PC-9 (cell line): ENCODE measurements around the gene SMARCA4. TPM values are rescaled to one million over a fixed set of nuclear protein-coding genes. Genes with fewer than 3 reads are reported as not detected.

ENCODE experiments used
- BruUV-seq: library from RNA; stranded (reverse); fragments of 400-500 nt; replicated peaks from 2 replicates; lab custom pipeline; 2021; lab: Mats Ljungman, UMichigan
- CTCF ChIA-PET: fragments of 300-600 bp; sonication (Branson Sonifier 250); formaldehyde crosslinking; loops from one replicate; lab custom pipeline; 2022; ENCODE audit warnings: antibody characterized with exemption; lab: Charles Lee
- POLR2A ChIA-PET: fragments of 300-600 bp; sonication (Branson Sonifier 250); formaldehyde crosslinking; loops from one replicate; lab custom pipeline; 2022; ENCODE audit warnings: antibody characterized with exemption; ENCODE audit not compliant: unreplicated experiment; lab: Charles Lee
- DNase-seq, 2 experiments: peaks; one replicate each; pipeline versions ENCODE4 v3.0.0 to v3.0.0-alpha.2; 2015 to 2022; ENCODE audit warnings: mixed read lengths in 1 of 2
- H2AFZ ChIP-seq: fragments of 200-600 bp; sonication (generic); 2 replicates; pipeline ENCODE4 v1.8.1; 2017; ENCODE audit warnings: antibody characterized with exemption
- H3F3A ChIP-seq: fragments of 200-600 bp; sonication (generic); 2 replicates; pipeline ENCODE4 v1.8.1; 2017; ENCODE audit warnings: antibody characterized with exemption, mild to moderate bottlenecking, low read depth; ENCODE audit not compliant: insufficient read depth
- H3K27ac ChIP-seq: fragments of 200-600 bp; sonication (generic); 2 replicates; pipeline ENCODE4 v1.6.1; 2016; ENCODE audit warnings: mixed run types
- H3K27me3 ChIP-seq: fragments of 200-600 bp; sonication (generic); 2 replicates; pipeline ENCODE4 v1.6.1; 2016; ENCODE audit warnings: low read depth, mixed run types; ENCODE audit not compliant: insufficient read depth
- H3K36me3 ChIP-seq: fragments of 200-600 bp; sonication (generic); 2 replicates; pipeline ENCODE4 v1.6.1; 2016; ENCODE audit warnings: low read depth, mixed run types
- H3K4me1 ChIP-seq: fragments of 200-600 bp; sonication (generic); replicated peaks from 2 replicates; pipeline ENCODE4 v1.6.1; 2016; ENCODE audit warnings: mixed run types; ENCODE audit not compliant: insufficient read depth
- H3K4me2 ChIP-seq: fragments of 200-600 bp; sonication (generic); 2 replicates; pipeline ENCODE4 v1.6.1; 2017; ENCODE audit warnings: mixed run types
- H3K4me3 ChIP-seq: fragments of 200-600 bp; sonication (generic); 2 replicates; pipeline ENCODE4 v1.6.1; 2016; ENCODE audit warnings: mixed run types
- H3K79me2 ChIP-seq: fragments of 200-600 bp; sonication (generic); 2 replicates; pipeline ENCODE4 v1.6.1; 2017; ENCODE audit warnings: low read depth, mixed run types
- H3K9me2 ChIP-seq: fragments of 200-600 bp; sonication (generic); 2 replicates; pipeline ENCODE4 v1.8.1; 2017; ENCODE audit warnings: mild to moderate bottlenecking; ENCODE audit not compliant: insufficient read depth
- H3K9me3 ChIP-seq: fragments of 200-600 bp; sonication (generic); 2 replicates; pipeline ENCODE4 v1.8.1; 2016; ENCODE audit warnings: low read depth; ENCODE audit not compliant: insufficient read depth
- H4K20me1 ChIP-seq: fragments of 200-600 bp; sonication (generic); 2 replicates; pipeline ENCODE4 v1.8.1; 2017; ENCODE audit not compliant: insufficient read depth
- EZH2 ChIP-seq: fragments of 200-600 bp; sonication (generic); IDR thresholded peaks from 2 replicates; pipeline ENCODE4 v1.8.0; 2017; ENCODE audit warnings: antibody characterized with exemption, low read depth
- intact Hi-C: fragments of 100-400 bp; cut with micrococcal nuclease; formaldehyde crosslinking; loops from one replicate; pipeline ENCODE4 v1.10.0; 2022; ENCODE audit not compliant: unreplicated experiment
- total RNA-seq: library from RNA; stranded (reverse); gene quantifications from 2 replicates; pipeline ENCODE4 v1.2.3, GENCODE V29; 2021
- TF ChIP-seq, protein P1 (sequence below): fragments of 200-600 bp; sonication (generic); conservative IDR thresholded peaks from 2 replicates; pipeline ENCODE4 v1.6.1; 2017; ENCODE audit warnings: mixed run types, antibody characterized with exemption, mild to moderate bottlenecking, moderate library complexity

Gene SMARCA4
- total RNA-seq, 1 experiment from 2014 or later = 136 TPM

DNA sequence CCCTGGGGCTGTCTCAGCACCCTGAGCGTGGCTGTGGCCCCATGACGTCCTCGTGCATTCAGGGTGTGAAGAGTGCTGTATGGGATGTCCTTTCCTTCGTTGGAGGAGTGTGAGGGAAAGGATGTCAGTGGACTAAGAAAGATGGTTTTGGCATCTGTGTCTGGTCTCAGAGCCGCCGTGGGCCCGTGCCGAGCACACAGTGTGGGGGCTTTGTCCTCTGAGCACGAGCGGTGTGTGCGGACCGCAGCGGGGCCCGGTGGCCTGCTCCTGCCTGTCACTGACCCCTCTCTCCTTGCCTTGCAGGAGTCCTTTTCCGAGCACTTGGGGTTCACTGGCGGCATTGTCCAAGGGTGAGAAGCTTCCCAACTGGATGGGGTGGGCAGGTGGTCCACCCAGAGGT, 65.2 kb downstream of the SMARCA4 start:
- no peak overlapping the region for H3K27ac ChIP-seq
- ChIA-PET CTCF (no interaction called here), POLR2A (no interaction called here)
- no peaks in the 10 kb centered on the region for H3K4me1 ChIP-seq
- H3K4me3 ChIP-seq = no peak overlapping the region
- H3F3A ChIP-seq = peaks cover 7% of the 10 kb centered on the region; the same call in 1 of the 2 replicates
- H3K9me3 ChIP-seq = no peaks in the 10 kb centered on the region
- no peak overlapping the region for H3K4me2 ChIP-seq
- H3K27me3 ChIP-seq = no peaks in the 10 kb centered on the region
- no peaks in the 10 kb centered on the region for H3K79me2 ChIP-seq
- BruUV-seq = no TSS peak
- intact Hi-C loops = no loop called here
- 0 out of 2 replicates have a peak, but pooled peaks cover 25% of the 10 kb centered on the region for H3K36me3 ChIP-seq
- no peak for DNase-seq
- no peaks in the 10 kb centered on the region for H3K9me2 ChIP-seq
- TF ChIP-seq EZH2 = no peak
- TF ChIP-seq, protein P1, sequence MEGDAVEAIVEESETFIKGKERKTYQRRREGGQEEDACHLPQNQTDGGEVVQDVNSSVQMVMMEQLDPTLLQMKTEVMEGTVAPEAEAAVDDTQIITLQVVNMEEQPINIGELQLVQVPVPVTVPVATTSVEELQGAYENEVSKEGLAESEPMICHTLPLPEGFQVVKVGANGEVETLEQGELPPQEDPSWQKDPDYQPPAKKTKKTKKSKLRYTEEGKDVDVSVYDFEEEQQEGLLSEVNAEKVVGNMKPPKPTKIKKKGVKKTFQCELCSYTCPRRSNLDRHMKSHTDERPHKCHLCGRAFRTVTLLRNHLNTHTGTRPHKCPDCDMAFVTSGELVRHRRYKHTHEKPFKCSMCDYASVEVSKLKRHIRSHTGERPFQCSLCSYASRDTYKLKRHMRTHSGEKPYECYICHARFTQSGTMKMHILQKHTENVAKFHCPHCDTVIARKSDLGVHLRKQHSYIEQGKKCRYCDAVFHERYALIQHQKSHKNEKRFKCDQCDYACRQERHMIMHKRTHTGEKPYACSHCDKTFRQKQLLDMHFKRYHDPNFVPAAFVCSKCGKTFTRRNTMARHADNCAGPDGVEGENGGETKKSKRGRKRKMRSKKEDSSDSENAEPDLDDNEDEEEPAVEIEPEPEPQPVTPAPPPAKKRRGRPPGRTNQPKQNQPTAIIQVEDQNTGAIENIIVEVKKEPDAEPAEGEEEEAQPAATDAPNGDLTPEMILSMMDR = no peak
- 0 out of 2 replicates have a peak, but pooled peaks cover 6% of the 10 kb centered on the region for H4K20me1 ChIP-seq
- no peak overlapping the region for H2AFZ ChIP-seq

DNA sequence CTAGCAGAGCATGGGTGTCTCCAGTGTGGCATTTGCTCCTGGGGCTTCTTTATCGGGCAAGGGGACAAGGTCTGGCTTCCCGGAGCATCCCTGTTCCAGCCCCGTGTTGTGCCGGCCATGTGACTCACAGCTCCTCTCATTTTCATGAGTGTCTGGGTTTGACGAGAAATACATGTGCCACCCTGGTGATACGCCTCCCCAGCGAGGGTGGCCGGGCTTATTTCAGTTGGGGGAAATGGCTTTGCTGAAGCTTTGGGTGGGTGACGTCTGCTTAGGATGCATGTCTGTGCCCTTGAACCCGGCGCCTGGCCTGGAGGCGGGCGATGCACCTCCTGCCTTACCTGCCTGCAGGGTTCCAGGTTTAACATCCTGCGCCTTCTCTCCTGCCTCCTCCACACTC, 66.6 kb downstream of the SMARCA4 start:
- Histone ChIP-seq H3K36me3 (peaks cover 24% of the 10 kb centered on the region; the same call in 1 of the 2 replicates), H3K4me1 (no peaks in the 10 kb centered on the region), H3K27ac (no peak overlapping the region), H3K4me3 (no peak overlapping the region), H3K4me2 (no peak overlapping the region), H4K20me1 (0 out of 2 replicates have a peak, but pooled peaks cover 6% of the 10 kb centered on the region), H3K9me2 (no peaks in the 10 kb centered on the region), H2AFZ (no peak overlapping the region), H3K9me3 (no peaks in the 10 kb centered on the region), H3K79me2 (no peaks in the 10 kb centered on the region), H3F3A (peaks cover 5% of the 10 kb centered on the region; the same call in 1 of the 2 replicates), H3K27me3 (no peaks in the 10 kb centered on the region)
- intact Hi-C loops = no loop called here
- ChIA-PET CTCF (no interaction called here), POLR2A (no interaction called here)
- TF ChIP-seq, protein P1 = no peak
- TF ChIP-seq EZH2 = no peak
- DNase-seq = no peak
- no TSS peak for BruUV-seq

DNA sequence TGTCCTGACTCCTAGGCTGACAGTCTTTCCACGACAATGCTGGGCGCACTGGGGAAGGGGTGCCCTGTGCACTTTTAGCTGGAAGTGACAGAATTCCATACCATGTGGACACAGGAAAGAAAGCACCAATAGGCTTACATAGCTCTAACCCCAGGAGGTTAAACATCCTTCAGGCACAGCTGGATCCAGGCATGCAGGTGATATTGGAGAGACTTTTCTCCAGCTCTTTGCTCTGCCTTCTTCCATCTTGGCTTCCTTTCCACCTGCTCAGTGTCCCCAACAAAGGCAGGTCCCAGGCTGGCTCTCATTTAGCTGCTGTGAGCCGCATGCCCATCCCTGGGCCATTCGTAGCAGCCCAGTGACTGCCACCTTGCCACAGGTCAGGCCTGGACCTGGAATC, 67.3 kb downstream of the SMARCA4 start:
- CTCF ChIA-PET = no interaction called here

More for the DNA sequence above, 67.3 kb downstream of the SMARCA4 start:
- Histone ChIP-seq H3K4me2 (no peak overlapping the region), H4K20me1 (0 out of 2 replicates have a peak, but pooled peaks cover 6% of the 10 kb centered on the region), H3K27ac (no peak overlapping the region), H3K27me3 (no peaks in the 10 kb centered on the region), H3K9me3 (no peaks in the 10 kb centered on the region), H3K79me2 (no peaks in the 10 kb centered on the region), H3K9me2 (no peaks in the 10 kb centered on the region), H3F3A (peaks cover 4% of the 10 kb centered on the region; the same call in 1 of the 2 replicates), H2AFZ (no peak overlapping the region), H3K36me3 (peaks cover 24% of the 10 kb centered on the region; the same call in 1 of the 2 replicates), H3K4me3 (no peak overlapping the region), H3K4me1 (no peaks in the 10 kb centered on the region)
- no peak for DNase-seq
- TF ChIP-seq EZH2 = no peak
- TF ChIP-seq, protein P1 = no peak
- BruUV-seq = no TSS peak
- intact Hi-C loops = no loop called here
- POLR2A ChIA-PET = no interaction called here
